A549 treated with AZD2906 at 1 μM for 4 hours (cell line): ENCODE data around the gene INTS2. TPM values are rescaled to one million over a fixed set of nuclear protein-coding genes. Genes with fewer than 3 reads are reported as not detected.

ENCODE experiments used
- total RNA-seq: library from RNA; stranded (reverse); fragments of 200-300 nt; extraction: Qiagen RNA extraction; gene quantifications from 5 replicates; pipeline ENCODE4 v1.2.3, GENCODE V29; 2022

The INTS2 gene
- 9.8 to 13.3 TPM (median 12.0 TPM) in 5 replicates for total RNA-seq

GRCh38 chr17:61927208-61928100, at the start of gene INTS2:
Gene INTS2 (minus strand): TSS chr17:61927982. CDS start chr17:61926644, 1,338 bp downstream.

GRCh38 chr17:61862975-61863800, 64.6 kb downstream of the INTS2 start, which contains the start of gene BRIP1:
Gene BRIP1 (minus strand): TSS chr17:61863528. CDS start chr17:61861539, 1,989 bp downstream.

Other genes with a start within 250 kb of the INTS2 start
- 3.0 to 5.1 TPM (median 4.0 TPM) in 5 replicates for gene BRIP1, start 64.5 kb downstream of the INTS2 start, total RNA-seq
- 16.2 to 20.1 TPM (median 19.6 TPM) in 5 replicates for gene MED13, start 137.3 kb upstream of the INTS2 start, total RNA-seq